NCI-H2081 treated with DMSO at 0.1 percent for 48 hours (cell line): ENCODE data around the gene C10orf105.

Source experiments
- DNase-seq: peaks from one replicate; lab custom pipeline; 2025; lab: John Stamatoyannopoulos, UW

Gene C10orf105

GRCh38 chr10:71716426-71716825 lies 3.2 kb downstream of the C10orf105 start:
- no peak for DNase-seq

GRCh38 chr10:71715860-71716259 lies 3.7 kb downstream of the C10orf105 start:
- DNase-seq, result no peak

- DNase-seq, result no peak
Observed at GRCh38 chr10:71715026-71715425, 4.6 kb downstream of the C10orf105 start.

DNA sequence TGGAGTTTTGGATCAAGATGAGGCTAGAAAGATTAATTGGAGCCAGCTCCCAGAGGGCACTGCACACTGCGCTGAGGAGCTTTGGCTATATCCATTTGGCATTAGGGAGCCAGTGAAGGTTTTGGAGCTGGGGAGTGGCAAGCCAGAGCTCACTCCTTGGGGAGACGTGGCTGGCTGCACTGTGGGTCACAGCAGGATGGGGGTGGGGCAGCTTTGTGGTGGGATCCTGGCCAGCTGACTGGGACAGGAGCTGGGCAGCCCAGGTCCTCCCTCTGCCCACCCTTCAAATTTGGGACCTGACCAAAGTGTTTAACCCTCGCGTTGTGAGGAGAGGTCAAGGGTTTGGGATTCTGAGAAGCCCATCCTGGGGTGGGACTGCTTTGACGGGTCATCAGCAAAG lies 5.0 kb downstream of the C10orf105 start:
- DNase-seq, result no peak

DNA sequence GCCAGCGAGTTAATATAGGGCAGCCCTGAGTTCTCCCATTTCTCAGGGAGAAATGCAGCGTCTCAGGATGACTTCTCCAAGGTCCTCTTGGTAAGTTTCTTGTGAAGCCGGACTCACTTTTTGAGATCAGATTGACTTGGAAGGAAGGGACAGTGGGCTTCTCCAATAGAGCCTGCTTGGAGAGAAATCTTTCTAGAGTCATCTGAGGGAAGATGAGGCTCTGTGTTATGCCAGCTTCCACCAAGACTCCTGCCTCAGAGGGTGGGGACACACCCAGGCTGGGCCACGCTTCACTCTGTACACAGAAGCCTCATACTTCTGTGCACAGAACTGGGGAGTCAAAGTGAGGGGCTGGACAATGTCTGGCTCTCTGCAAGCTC lies 5.6 kb downstream of the C10orf105 start:
- no peak for DNase-seq

DNA sequence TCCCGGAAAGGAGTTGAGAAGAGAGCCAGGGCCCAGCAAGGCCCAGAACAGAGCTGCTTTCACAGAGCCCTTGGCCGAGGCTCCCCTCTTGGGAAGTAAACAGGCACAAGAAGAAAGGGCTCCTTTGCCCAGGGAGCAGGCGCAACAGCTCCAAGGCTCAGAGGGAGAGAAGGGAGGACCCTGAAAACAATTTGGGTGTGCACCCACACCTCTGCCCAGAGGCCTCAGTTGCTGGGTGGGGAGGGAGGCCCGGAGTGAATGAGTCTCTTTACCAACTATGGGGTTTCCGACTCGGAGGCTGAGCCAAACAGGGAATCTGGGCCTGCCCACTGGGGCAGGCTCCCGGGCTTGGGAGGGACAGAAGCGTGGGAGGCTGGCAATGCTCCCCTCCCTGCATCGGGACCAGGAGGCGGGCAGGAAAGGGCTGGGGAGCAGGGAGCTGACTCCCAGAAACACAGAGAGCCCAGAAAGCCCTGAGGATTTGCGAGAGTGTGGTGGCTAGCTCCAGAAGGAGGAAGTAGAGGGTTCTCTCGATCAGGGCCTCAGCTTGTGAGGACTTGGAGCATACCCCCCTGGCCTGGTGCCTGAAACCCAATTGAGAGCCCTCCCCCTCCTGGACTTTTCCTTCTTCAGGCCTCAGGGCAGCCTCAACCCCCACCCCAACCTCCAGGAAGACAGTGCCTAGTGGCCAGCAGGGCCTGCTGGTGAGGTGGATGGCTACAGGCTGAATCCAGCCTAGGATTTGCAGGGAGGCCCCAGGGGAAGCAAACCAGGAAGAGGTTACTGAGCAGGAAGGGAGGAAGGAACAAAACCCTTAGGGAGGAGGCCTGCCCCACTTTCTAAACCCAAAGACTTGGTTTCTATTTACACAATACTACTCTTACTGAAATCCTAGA lies 6.2 kb downstream of the C10orf105 start:
- no peak for DNase-seq

DNA sequence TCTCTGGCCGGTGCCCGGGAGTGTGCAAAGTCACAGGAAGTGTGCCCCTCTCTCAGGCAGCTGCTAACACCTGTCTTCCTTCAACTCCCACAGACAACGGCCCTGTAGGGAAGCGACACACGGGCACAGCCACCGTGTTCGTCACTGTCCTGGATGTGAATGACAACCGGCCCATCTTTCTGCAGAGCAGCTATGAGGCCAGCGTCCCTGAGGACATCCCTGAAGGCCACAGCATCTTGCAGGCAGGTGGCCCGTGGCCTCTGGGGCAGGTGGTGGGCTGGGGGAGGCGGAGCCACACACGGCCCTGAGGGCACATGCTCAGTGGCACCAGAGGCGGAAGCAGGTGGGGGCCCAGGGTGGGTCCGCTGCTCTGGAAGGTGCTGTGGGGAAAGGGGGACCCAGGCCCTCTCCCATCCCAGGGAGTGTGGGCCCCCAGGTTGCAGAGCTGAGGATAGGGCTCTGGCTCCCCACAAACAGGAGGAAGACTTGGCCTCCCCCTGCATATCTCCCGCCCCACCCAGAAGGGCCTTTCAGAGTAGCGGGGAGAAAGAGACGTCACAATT lies 6.9 kb downstream of the C10orf105 start:
- no peak for DNase-seq

GRCh38 chr10:71712170-71712569 lies 7.4 kb downstream of the C10orf105 start:
- no peak for DNase-seq

- no peak for DNase-seq
Observed at GRCh38 chr10:71711052-71711623, 8.4 kb downstream of the C10orf105 start.

GRCh38 chr10:71710519-71710918 lies 9.1 kb downstream of the C10orf105 start:
- DNase-seq, result no peak

DNA sequence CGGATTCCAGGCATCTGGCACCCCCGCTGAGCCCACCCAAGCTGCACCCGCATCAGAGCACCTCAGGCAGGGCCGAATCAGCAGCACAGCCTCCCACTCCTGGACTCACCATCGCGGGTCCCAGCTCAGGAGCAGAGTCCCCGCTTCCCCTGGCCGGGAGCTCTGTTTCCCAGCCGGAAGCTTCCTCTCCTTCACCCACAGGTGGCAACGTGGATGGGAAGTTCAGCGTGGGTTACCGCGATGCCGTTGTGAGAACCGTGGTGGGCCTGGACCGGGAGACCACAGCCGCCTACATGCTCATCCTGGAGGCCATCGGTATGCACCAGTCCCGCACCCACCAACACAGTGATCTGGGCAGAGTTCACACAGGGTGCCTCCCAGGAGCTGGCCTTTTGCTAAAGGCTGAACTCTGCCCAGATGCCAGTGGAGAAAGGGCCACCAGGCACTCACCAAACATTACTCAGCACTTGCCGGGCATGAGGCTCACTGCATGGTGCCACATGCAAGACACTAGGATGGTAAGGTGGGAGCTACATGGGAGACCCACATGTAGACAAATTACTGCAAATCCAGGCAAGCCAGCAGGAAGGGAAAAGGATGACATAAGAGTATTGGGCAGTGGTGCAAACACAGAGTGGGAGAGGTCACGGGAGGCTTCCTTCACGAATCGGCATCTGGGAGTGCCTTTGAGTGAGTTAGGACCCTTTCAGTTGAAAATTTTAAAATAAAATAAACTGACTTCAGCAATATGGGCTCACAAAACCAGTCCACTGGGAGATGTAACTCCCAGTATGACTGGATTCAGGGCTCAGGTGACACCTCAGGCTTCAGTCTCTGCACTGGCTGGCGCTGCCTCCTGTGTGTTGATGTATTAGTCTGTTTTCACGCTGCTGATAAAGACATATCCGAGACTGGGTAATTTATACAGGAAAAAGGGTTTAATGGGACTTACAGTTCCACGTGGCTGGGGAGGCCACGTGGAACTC lies 10.4 kb downstream of the C10orf105 start:
- no peak for DNase-seq

- DNase-seq, result no peak
Observed at GRCh38 chr10:71708301-71708703, 11.3 kb downstream of the C10orf105 start.

DNA sequence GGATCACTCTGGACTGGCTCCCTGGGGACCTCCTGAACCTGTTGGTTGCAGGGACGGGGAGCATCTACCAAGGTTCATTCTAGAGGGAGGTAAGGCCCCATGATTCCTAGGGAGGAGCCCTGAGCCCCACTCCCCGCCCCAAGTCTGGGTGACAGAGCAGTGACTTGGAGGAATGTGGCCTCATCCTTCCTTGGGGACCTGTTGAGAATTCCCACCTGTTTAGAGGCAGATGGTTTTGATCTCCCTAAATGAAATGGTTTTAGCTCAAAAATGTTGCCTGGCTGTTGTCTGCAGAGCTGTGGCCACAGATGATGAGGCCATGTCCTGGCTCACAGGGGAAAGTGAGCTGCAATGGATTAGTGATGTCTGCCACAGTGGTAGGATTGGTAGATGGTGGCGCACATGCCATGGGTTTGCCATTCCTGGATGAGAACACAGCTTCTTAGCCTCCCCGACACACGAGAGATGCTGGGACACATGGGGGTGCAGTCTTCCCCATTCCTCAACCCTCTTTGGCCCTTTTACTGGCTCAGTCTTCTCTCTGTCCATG lies 12.3 kb downstream of the C10orf105 start:
- DNase-seq, result no peak

GRCh38 chr10:71706216-71707121 lies 13.1 kb downstream of the C10orf105 start:
- no peak for DNase-seq

GRCh38 chr10:71705582-71705981 lies 14.0 kb downstream of the C10orf105 start:
- DNase-seq, result no peak

- no peak for DNase-seq
Observed at GRCh38 chr10:71704816-71705215, 14.8 kb downstream of the C10orf105 start.

- no peak for DNase-seq
Observed at GRCh38 chr10:71703577-71703976, 16.0 kb downstream of the C10orf105 start.

DNA sequence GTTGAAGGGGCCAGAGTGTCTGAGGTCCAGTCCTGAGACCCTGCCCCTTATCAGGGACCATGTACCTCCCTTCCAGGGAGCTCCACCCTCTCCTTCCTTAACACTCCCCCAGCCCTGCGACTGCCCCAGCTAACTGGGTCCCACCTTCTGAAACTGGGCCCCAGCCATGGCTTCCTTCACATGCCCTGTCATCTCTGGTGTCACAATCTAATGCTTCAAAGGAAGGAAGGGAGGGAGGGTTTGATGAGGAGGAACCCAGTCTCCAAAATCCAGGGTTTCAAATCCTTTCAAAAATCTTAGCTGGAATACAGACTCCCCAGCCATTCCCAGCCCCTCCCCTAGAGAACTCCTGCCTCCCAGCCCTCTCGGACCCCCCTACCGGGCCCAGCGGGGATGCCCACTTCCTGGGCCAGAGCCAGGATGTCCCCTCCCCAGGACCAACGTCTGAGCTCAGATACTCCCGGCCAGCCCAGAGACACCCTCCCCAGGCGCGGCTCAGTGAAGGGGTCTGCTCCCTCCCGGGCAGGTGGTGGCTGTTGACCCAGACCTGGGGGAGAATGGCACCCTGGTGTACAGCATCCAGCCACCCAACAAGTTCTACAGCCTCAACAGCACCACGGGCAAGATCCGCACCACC lies 18.0 kb downstream of the C10orf105 start:
- DNase-seq, result no peak

DNA sequence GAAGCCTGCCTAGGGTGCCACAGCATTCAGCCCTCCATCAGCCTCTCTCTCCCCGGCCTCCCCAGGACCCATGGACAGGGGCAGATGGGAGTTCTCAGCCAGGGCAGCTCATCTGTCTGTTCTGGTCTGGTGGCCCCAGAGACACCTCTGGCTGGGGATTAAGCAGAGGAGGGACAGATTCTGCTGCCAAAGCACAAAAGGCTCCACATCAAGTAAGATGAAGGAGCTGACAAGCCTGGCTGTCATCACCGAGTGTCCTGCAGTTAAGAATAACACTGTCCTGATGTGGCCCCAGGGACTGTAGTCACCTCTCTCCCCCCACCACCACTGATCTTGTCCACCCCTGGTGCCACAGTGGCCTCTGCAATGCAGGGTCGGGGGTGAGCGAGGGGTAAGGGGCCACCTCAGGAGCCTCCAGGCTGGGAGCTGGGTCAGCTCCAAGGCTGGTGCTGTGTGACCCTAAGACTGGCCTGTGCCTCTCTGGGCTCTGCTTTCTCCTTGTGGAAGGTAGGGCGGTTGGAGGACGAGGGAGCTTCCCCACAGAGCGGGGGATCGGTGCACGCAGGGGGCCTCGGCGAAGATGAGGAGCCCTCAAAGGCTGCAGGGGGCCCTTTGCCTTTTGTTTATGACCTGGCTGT lies 18.7 kb downstream of the C10orf105 start:
- DNase-seq, result no peak

DNA sequence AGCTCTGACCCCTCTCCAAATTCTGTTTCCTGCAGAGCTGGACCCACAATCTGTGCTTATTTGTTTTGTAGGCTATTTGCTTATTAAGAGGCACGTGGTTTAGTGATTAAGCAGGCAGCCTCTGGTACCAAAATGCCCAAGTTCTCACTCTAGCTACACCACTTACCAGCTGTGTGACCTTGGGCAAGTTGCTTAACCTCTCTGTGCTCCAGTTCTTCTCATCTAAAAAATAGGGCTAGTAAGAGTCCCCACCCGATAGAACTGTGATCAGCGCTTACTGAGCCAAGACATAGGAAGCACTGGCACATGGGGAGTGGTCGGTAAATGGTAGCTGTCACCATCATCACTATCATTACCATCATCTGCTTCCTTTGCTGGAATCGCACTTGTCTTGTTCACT lies 20.8 kb downstream of the C10orf105 start:
- DNase-seq, result no peak
